H9 (cell line): ENCODE results near the gene RILPL2. TPM values are rescaled to one million over a fixed set of nuclear protein-coding genes. Genes with fewer than 3 reads are reported as not detected.
"Not testable (repeated sequence)": the region's sequence is repeated elsewhere in the genome, so short reads cannot be mapped to it uniquely, and the experiment has no call there.

Experiments
- DNase-seq: peaks from one replicate; pipeline ENCODE4 v3.0.0-alpha.2; 2017
- H2AFZ ChIP-seq: one replicate; pipeline ENCODE4 v1.6.1; 2013; ENCODE audit warnings: mild to moderate bottlenecking, low read length, control low read depth, moderate library complexity
- H2AK5ac ChIP-seq: 2 replicates; pipeline ENCODE4 v1.6.1; 2013; ENCODE audit warnings: low read length, control low read depth, mixed read lengths; ENCODE audit not compliant: insufficient read length
- H2BK120ac ChIP-seq: one replicate; pipeline ENCODE4 v1.6.1; 2013; ENCODE audit warnings: low read depth, mild to moderate bottlenecking, low read length, control low read depth, inconsistent platforms; ENCODE audit not compliant: poor library complexity, severe bottlenecking
- H2BK12ac ChIP-seq: 2 replicates; pipeline ENCODE4 v1.6.1; 2013; ENCODE audit warnings: low read length, control low read depth, mixed read lengths, low read depth; ENCODE audit not compliant: insufficient read length
- H2BK15ac ChIP-seq: 2 replicates; pipeline ENCODE4 v1.6.1; 2013; ENCODE audit warnings: low read depth, low read length, control low read depth
- H2BK20ac ChIP-seq: one replicate; pipeline ENCODE4 v1.6.1; 2013; ENCODE audit warnings: low read depth, mild to moderate bottlenecking, low read length, control low read depth, inconsistent platforms; ENCODE audit not compliant: poor library complexity, severe bottlenecking
- H2BK5ac ChIP-seq: 2 replicates; pipeline ENCODE4 v1.6.1; 2013; ENCODE audit warnings: low read length, control low read depth, mixed read lengths; ENCODE audit not compliant: insufficient read length
- H3K14ac ChIP-seq: 2 replicates; pipeline ENCODE4 v1.6.1; 2013; ENCODE audit warnings: low read length, control low read depth; ENCODE audit not compliant: insufficient read depth
- H3K18ac ChIP-seq: 2 replicates; pipeline ENCODE4 v1.6.1; 2013; ENCODE audit warnings: low read depth, mild to moderate bottlenecking, mixed read lengths, low read length, control low read depth; ENCODE audit not compliant: insufficient read length
- H3K23ac ChIP-seq: 2 replicates; pipeline ENCODE4 v1.6.1; 2013; ENCODE audit warnings: low read length, control low read depth, mixed read lengths, low read depth; ENCODE audit not compliant: insufficient read length
- H3K23me2 ChIP-seq: 2 replicates; pipeline ENCODE4 v1.6.1; 2013; ENCODE audit warnings: low read depth, mild to moderate bottlenecking, mixed read lengths, low read length, control low read depth; ENCODE audit not compliant: insufficient read length, poor library complexity, severe bottlenecking
- H3K27ac ChIP-seq: 2 replicates; pipeline ENCODE4 v1.5.1; 2013; ENCODE audit warnings: low read length, control low read depth, mixed read lengths, low read depth; ENCODE audit not compliant: insufficient read length
- H3K27me3 ChIP-seq: 2 replicates; pipeline ENCODE4 v1.6.1; 2013; ENCODE audit warnings: low read length, control low read depth, inconsistent platforms; ENCODE audit not compliant: insufficient read depth
- H3K4ac ChIP-seq: 2 replicates; pipeline ENCODE4 v1.6.1; 2013; ENCODE audit warnings: low read depth, mild to moderate bottlenecking, control low read depth, inconsistent platforms, low read length, moderate library complexity
- H3K4me1 ChIP-seq: 2 replicates; pipeline ENCODE4 v1.6.1; 2013; ENCODE audit warnings: low read length, control low read depth, inconsistent platforms; ENCODE audit not compliant: insufficient read depth
- H3K4me2 ChIP-seq: 2 replicates; pipeline ENCODE4 v1.6.1; 2013; ENCODE audit warnings: low read length, control low read depth, mixed read lengths; ENCODE audit not compliant: insufficient read length, insufficient read depth
- H3K56ac ChIP-seq: 2 replicates; pipeline ENCODE4 v1.6.1; 2013; ENCODE audit warnings: low read depth, mild to moderate bottlenecking, mixed read lengths, low read length, control low read depth; ENCODE audit not compliant: insufficient read length
- H3K79me1 ChIP-seq: 2 replicates; pipeline ENCODE4 v1.6.1; 2013; ENCODE audit warnings: low read depth, mild to moderate bottlenecking, moderate library complexity, low read length, control low read depth, inconsistent platforms; ENCODE audit not compliant: insufficient read depth, poor library complexity, severe bottlenecking
- H3K79me2 ChIP-seq: 2 replicates; pipeline ENCODE4 v1.6.1; 2013; ENCODE audit warnings: low read length, control low read depth, inconsistent platforms; ENCODE audit not compliant: insufficient read depth
- H3K9ac ChIP-seq: 2 replicates; pipeline ENCODE4 v1.6.1; 2013; ENCODE audit warnings: low read length, control low read depth, mixed read lengths; ENCODE audit not compliant: insufficient read length; ENCODE audit errors: extremely low read depth
- H3K9me3 ChIP-seq: one replicate; pipeline ENCODE4 v1.6.1; 2013; ENCODE audit warnings: low read depth, low read length, inconsistent platforms; ENCODE audit not compliant: control insufficient read depth
- H3T11ph ChIP-seq: one replicate; pipeline ENCODE4 v1.6.1; 2013; ENCODE audit warnings: mild to moderate bottlenecking, low read length, control low read depth, inconsistent platforms
- H4K20me1 ChIP-seq: one replicate; pipeline ENCODE4 v1.6.1; 2013; ENCODE audit not compliant: control insufficient read depth, insufficient read length, insufficient read depth
- H4K5ac ChIP-seq: 2 replicates; pipeline ENCODE4 v1.6.1; 2013; ENCODE audit warnings: low read depth, mild to moderate bottlenecking, mixed read lengths, low read length, control low read depth; ENCODE audit not compliant: insufficient read length
- H4K8ac ChIP-seq: replicated peaks from 2 replicates; pipeline ENCODE4 v1.6.1; 2013; ENCODE audit warnings: low read length, control low read depth, mixed read lengths, low read depth; ENCODE audit not compliant: insufficient read length
- H4K91ac ChIP-seq: 2 replicates; pipeline ENCODE4 v1.6.1; 2013; ENCODE audit warnings: low read depth, mild to moderate bottlenecking, moderate library complexity, mixed read lengths, low read length, control low read depth; ENCODE audit not compliant: insufficient read length
- H3K27ac Mint-ChIP-seq, 3 experiments: 2 replicates in 2 of 3; 3 replicates in 1 of 3; pipeline ENCODE4 v1.8.0; 2020 to 2021; ENCODE audit warnings: mixed read lengths in 3 of 3, mild to moderate bottlenecking in 1 of 3, moderate library complexity in 1 of 3
- H3K27me3 Mint-ChIP-seq: 2 replicates; pipeline ENCODE4 v1.8.0; 2021; ENCODE audit warnings: low read depth, mild to moderate bottlenecking, moderate library complexity, mixed read lengths
- H3K36me3 Mint-ChIP-seq, 3 experiments: 2 replicates in 2 of 3; 3 replicates in 1 of 3; pipeline ENCODE4 v1.8.0; 2020 to 2021; ENCODE audit warnings: low read depth in 3 of 3, mixed read lengths in 3 of 3; ENCODE audit not compliant: insufficient read depth in 1 of 3
- H3K4me1 Mint-ChIP-seq, 2 experiments: 2 replicates each; pipeline ENCODE4 v1.8.0; 2020; ENCODE audit warnings: mixed read lengths in 2 of 2
- H3K4me3 Mint-ChIP-seq, 2 experiments: 2 replicates in 1 of 2; 3 replicates in 1 of 2; pipeline ENCODE4 v1.8.0; 2020 to 2021; ENCODE audit warnings: mild to moderate bottlenecking in 2 of 2, mixed read lengths in 2 of 2, moderate library complexity in 1 of 2
- H3K9me3 Mint-ChIP-seq, 2 experiments: 2 replicates in 1 of 2; 3 replicates in 1 of 2; pipeline ENCODE4 v1.8.0; 2020; ENCODE audit warnings: mild to moderate bottlenecking in 2 of 2, mixed read lengths in 2 of 2, moderate library complexity in 1 of 2
- CTCF ChIP-seq: fragments of 200-600 bp; sonication (generic); conservative IDR thresholded peaks from 3 replicates; pipeline ENCODE4 v1.8.0; 2021; ENCODE audit warnings: antibody characterized with exemption, mild to moderate bottlenecking
- WGBS: extraction: QIAGEN DNeasy Blood & Tissue Kit; methylation state at CpG from one replicate; pipeline ENCODE4 v1.1.7; 2013; ENCODE audit warnings: missing lambda C conversion rate, low lambda C conversion rate, mixed read lengths; ENCODE audit not compliant: insufficient read length; ENCODE audit errors: extremely low coverage; 5-methylcytosine and 5-hydroxymethylcytosine counted together
- total RNA-seq: library from RNA; stranded (reverse); gene quantifications from 2 replicates; pipeline ENCODE4 v1.2.1, GENCODE V29; 2021

RILPL2 gene
- total RNA-seq, 1 experiment from 2014 or later = 1.4 TPM

GRCh38 chr12:123433615-123434014, 2.9 kb downstream of the RILPL2 start:
- no peaks in the 10 kb centered on the region for H3K79me2 ChIP-seq
- H3K9ac ChIP-seq = peak overlapping the region; percentile 31
- H3K9me3 ChIP-seq = no peaks in the 10 kb centered on the region
- no peak overlapping the region for H3K14ac ChIP-seq
- Mint-ChIP-seq H3K4me3 (no peak overlapping the region), H3K27ac (peak overlapping the region in 1 of 3 experiments; percentile 70; a peak in 1 of 7 replicates), H3K36me3 (no peaks in the 10 kb centered on the region), H3K4me1 (no peaks in the 10 kb centered on the region; a peak in 1 of 4 replicates), H3K27me3 (peaks cover 36% of the 10 kb centered on the region), H3K9me3 (no peaks in the 10 kb centered on the region)
- peaks cover 11% of the 10 kb centered on the region for H3K23me2 ChIP-seq
- peaks cover 2% of the 10 kb centered on the region for H3K27me3 ChIP-seq
- H3K4ac ChIP-seq = no peak overlapping the region
- H2BK5ac ChIP-seq = no peak overlapping the region
- H3K4me1 ChIP-seq = no peaks in the 10 kb centered on the region
- no peak overlapping the region for H3K27ac ChIP-seq
- H4K8ac ChIP-seq = no peak overlapping the region
- no peak overlapping the region for H3K23ac ChIP-seq
- no peak overlapping the region for H4K5ac ChIP-seq
- no peak overlapping the region for H3T11ph ChIP-seq
- no peak for DNase-seq
- H4K91ac ChIP-seq = no peak overlapping the region
- H2BK12ac ChIP-seq = no peak overlapping the region
- TF ChIP-seq CTCF = no peak
- no peak overlapping the region for H3K4me2 ChIP-seq
- H2AFZ ChIP-seq = no peak overlapping the region
- H4K20me1 ChIP-seq = no peaks in the 10 kb centered on the region
- H3K56ac ChIP-seq = no peak overlapping the region
- no peak overlapping the region for H3K18ac ChIP-seq
- H2BK20ac ChIP-seq = no peak overlapping the region
- H3K79me1 ChIP-seq = no peaks in the 10 kb centered on the region
- no peak overlapping the region for H2BK15ac ChIP-seq
- no CpG with 5 or more reads among the region's 6 CpGs for WGBS
- H2AK5ac ChIP-seq = no peak overlapping the region
- no peak overlapping the region for H2BK120ac ChIP-seq

- no CpG with 5 or more reads among the region's 15 CpGs for WGBS
- H2BK120ac ChIP-seq, H3K4me1 Mint-ChIP-seq, H3K9ac ChIP-seq, H4K20me1 ChIP-seq, H4K91ac ChIP-seq, H3K27me3 ChIP-seq, H2AK5ac ChIP-seq, H3K4ac ChIP-seq, H3K9me3 Mint-ChIP-seq, H3K14ac ChIP-seq, H2BK20ac ChIP-seq, H3K27ac Mint-ChIP-seq, H3K36me3 Mint-ChIP-seq, H3K9me3 ChIP-seq, H3K23ac ChIP-seq, H3K18ac ChIP-seq, H2BK12ac ChIP-seq, H3K4me3 Mint-ChIP-seq, H4K5ac ChIP-seq, H3K79me1 ChIP-seq, H2BK5ac ChIP-seq, H2AFZ ChIP-seq, H2BK15ac ChIP-seq, H3K4me2 ChIP-seq, H3K4me1 ChIP-seq, H4K8ac ChIP-seq, H3T11ph ChIP-seq, H3K56ac ChIP-seq, H3K79me2 ChIP-seq, DNase-seq, H3K27ac ChIP-seq: not testable (repeated sequence)
- H3K23me2 ChIP-seq = peaks cover 11% of the 10 kb centered on the region
- peaks cover 25% of the 10 kb centered on the region for H3K27me3 Mint-ChIP-seq
Measured at GRCh38 chr12:123431951-123432817, 4.3 kb downstream of the RILPL2 start.
